Activated naive CD4-positive, alpha-beta T cell treated with anti-CD3 and anti-CD28 coated beads, Interleukin-2, amount 10 ng/mL, durations not matched to agents 5 hours and 36 hours (primary cell): ENCODE data around the gene ZNF709. TPM values are rescaled to one million over a fixed set of nuclear protein-coding genes. Genes with fewer than 3 reads are reported as not detected.

Experiments used
- total RNA-seq, 2 experiments: library from RNA; stranded (reverse); gene quantifications; one replicate each; pipeline ENCODE4 v1.2.3, GENCODE V29; 2021

The ZNF709 gene
- 1 to 10 TPM; 3.2 to 5.7 TPM for total RNA-seq

DNA sequence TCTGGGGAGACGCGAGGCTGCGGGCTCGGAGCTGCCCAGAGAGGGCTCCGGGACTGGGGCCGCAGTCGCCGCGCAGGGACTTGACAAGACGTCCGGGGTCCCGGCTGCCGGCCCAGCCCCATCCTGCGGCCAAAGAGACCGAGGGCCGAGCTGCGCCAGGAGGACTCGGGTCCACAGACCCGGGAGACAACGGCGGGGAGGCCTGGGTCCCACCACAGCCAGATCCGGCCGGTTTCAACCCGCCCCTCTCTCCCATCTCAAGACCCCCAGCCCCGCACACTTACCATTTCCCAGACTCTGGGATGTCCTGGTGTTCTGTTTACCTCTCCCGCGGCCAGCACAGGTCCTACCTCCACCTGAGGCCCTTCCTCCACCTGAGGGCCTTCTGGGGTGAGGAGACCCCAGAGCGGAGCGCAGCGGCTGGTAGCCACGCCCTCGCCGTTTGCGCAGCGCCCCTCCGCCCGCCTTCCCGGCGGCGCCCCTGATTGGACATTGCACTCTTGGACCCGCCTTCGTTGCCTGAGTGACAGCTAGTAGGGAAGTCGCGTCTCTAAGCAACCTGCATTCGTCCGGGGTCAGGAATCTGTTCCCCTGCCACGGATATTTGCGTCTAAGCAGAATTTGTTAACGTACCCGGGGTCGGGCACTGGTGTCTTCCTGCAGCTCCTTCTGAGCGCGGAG, at the start of gene ZNF709:
ZNF709 (minus strand) TSS at position 446 of the 681 bp plus-strand sequence; CDS start at position 287, 159 bp downstream.

DNA sequence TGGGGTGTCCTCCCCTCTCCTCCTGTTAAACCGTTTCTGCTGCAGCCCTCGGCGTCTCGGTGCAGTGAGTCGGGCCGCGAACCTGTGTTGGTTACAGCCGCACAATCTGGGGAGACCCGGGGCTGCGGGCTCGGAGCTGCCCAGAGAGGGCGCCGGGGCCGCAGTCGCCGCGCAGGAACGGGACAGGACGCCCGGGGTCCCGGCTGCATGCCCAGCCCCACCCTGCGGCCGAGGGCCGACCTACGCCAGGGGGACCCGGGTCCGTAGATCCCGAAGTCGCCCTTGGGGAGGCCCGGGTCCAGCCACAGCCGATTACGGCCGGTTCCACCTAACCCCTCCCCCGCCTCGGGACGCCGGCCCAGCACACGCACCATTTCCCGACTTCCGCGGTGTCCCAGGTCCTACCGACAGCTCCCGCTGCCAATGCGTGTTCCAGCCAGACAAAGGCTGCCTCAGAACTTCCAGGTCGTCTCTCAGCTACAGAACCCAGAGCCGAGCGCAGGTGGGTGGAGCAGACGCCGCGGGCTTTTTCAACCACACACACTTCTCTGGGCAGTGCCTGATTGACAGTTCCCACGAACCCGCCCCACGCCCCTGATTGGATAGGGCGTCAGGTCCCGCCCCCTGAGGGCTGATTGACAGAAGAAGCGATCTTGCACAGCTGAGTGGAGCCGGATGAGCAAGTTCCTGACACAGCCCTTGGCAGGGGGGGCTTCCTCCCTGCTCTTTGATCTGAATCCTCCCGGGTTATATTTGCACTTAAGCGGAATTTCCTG, 43.9 kb downstream of the ZNF709 start, which contains the start of gene ZNF443:
ZNF443 (minus strand) TSS at position 481 of the 776 bp plus-strand sequence; CDS start at position 374, 107 bp downstream.

Other genes starting within 250 kb of the ZNF709 start
- 10 to 100 TPM; 15.7 to 16.9 TPM for gene ZNF44, start 189.9 kb downstream of the ZNF709 start, total RNA-seq
- gene ZNF563, start 151.2 kb downstream of the ZNF709 start, total RNA-seq: 1 to 10 TPM; 3.7 to 4.4 TPM
- under 1 TPM; 0.60 TPM for gene ZNF442, start 119.1 kb downstream of the ZNF709 start, total RNA-seq
- 1 to 10 TPM; 6.9 to 7.0 TPM for gene ZNF799, start 83.5 kb downstream of the ZNF709 start, total RNA-seq
- 1 to 10 TPM; 6.5 to 6.7 TPM for gene ZNF443, start 43.8 kb downstream of the ZNF709 start, total RNA-seq
- gene ZNF564, start 66.7 kb upstream of the ZNF709 start, total RNA-seq: 10 to 100 TPM; 11.7 to 11.8 TPM
- 10 to 100 TPM; 20.4 to 21.4 TPM for gene ZNF490, start 126.0 kb upstream of the ZNF709 start, total RNA-seq
- 10 to 100 TPM; 43.8 to 46.3 TPM for gene ZNF791, start 126.1 kb upstream of the ZNF709 start, total RNA-seq
- gene MAN2B1, start 181.9 kb upstream of the ZNF709 start, total RNA-seq: 100 to 1,000 TPM; 179 to 189 TPM
- gene WDR83, start 182.0 kb upstream of the ZNF709 start, total RNA-seq: 10 to 100 TPM; 14.2 to 17.2 TPM
- 100 to 1,000 TPM; 102 to 115 TPM for gene DHPS, start 197.1 kb upstream of the ZNF709 start, total RNA-seq
- gene GNG14, start 203.2 kb upstream of the ZNF709 start, total RNA-seq: not detected
- 1 to 10 TPM; 5.3 to 6.6 TPM for gene FBXW9, start 211.8 kb upstream of the ZNF709 start, total RNA-seq
- 10 to 100 TPM; 62.6 to 63.7 TPM for gene TNPO2, start 239.1 kb upstream of the ZNF709 start, total RNA-seq
- 100 to 1,000 TPM; 221 to 228 TPM for gene TRIR, start 249.9 kb upstream of the ZNF709 start, total RNA-seq